SW 1271 (cell line): ENCODE data around the gene WAPL.

Experiments
- DNase-seq, 2 experiments: peaks; one replicate each; lab custom pipeline; 2025; lab: John Stamatoyannopoulos, UW

Gene WAPL

DNA sequence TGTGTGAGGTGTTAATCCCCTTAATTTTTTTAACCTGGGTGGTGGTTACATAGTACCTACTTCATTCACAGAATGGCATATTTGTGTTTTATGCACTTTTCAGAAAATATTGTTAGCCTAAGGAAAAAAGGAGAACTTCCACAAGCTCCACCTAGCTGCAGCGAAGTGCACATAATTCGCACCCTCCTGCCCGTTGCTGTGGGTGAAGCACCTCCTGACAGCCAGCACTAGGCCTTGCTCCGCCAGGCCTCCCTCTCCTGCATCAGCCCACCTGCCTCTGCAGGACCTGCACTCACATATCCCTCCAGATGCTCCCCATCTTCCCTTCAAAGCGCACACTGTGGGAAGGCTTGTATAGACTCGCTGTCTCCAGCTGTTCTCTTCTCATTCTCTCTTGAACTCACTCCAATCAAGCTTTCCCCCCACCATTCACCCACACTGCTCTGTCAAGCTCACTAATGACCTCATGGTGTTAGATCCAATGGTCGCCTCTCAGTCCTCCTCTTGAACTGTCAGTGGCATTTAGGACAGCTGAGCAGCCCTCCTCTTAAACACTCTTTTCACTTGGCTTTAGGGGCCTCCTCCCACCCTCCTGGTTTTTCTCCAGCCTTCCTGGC lies 134.3 kb downstream of the WAPL start:
- no peak for DNase-seq

- no peak for DNase-seq
Observed at GRCh38 chr10:86385806-86386205, 135.8 kb downstream of the WAPL start.
